Measurements from ENCODE around the gene TENT5A.
"Not testable (repeated sequence)": the region's sequence is repeated elsewhere in the genome, so short reads cannot be mapped to it uniquely, and the experiment has no call there.

Gene TENT5A

GRCh38 chr6:81750681-81751387 lies 1.6 kb downstream of the TENT5A start:
- no peak for DNase-seq (ENCODE audit: low read depth)

DNA sequence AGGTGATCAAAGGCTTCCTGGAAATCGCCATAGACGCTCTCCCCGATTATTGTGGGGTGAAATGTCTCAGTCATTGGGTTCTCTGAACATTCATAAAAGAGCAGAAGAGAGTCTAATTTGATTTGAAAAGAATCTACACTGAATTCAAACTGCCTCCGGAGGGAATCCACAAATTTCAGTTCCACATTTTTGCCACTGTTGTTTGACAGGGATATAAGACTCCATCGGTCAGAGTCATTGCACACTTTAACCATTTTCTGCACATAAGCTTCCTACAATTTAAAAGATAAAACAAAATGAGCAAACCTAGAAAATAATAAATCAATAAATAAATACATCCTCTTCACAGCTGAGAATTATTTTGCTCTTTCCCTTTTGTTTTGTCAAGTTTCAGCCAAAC lies 2.3 kb downstream of the TENT5A start:
- DNase-seq (ENCODE audit: low read depth), result no peak

GRCh38 chr6:81749707-81750106 lies 2.8 kb downstream of the TENT5A start:
- DNase-seq (ENCODE audit: low read depth), result no peak

GRCh38 chr6:81748994-81749393 lies 3.5 kb downstream of the TENT5A start:
- DNase-seq (ENCODE audit: low read depth), result no peak

- no peak for DNase-seq (ENCODE audit: low read depth)
These were observed 5.2 kb downstream of the TENT5A start for GRCh38 chr6:81747327-81747726.

DNA sequence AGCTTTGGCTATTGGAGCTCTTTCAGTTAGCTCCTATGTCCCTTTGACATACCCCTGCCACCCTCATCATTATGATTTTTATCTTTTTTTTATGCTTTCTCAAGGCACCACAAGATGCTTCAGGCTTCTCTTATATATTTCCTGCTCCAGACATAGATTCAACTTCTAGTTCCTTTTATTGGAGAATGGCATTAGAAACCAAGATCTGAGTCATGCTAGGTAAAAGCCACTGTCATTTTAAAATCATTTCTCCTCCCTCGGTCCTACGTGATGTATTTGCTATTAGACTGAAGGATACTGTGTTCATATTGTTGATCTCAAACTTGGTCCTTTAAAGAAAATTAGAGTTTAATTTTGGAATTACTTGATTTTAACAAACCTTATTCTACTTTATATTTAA lies 8.3 kb downstream of the TENT5A start:
- DNase-seq (ENCODE audit: low read depth), result no peak

DNA sequence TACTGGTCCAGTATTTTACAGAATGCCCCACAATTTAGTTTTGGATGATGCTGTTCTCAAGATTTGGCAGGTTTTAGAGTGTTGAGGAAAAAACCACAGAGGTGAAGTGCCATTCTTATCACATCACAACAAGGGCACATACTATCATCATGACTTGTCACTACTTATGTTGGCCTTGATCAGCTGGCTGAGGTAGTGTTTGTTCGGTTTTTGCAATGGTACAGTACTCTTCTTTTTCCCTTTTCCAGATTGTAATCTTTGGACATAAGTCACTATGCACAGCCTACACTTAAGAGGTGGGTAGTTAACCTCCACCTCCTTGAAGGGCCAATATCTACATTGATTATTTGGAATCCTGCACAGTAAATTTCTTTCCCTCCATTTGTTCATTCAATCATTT lies 8.8 kb downstream of the TENT5A start:
- peak; percentile 22 for DNase-seq (ENCODE audit: low read depth)

- no peak for DNase-seq (ENCODE audit: low read depth)
These were observed 10.8 kb downstream of the TENT5A start for GRCh38 chr6:81741689-81742088.

DNA sequence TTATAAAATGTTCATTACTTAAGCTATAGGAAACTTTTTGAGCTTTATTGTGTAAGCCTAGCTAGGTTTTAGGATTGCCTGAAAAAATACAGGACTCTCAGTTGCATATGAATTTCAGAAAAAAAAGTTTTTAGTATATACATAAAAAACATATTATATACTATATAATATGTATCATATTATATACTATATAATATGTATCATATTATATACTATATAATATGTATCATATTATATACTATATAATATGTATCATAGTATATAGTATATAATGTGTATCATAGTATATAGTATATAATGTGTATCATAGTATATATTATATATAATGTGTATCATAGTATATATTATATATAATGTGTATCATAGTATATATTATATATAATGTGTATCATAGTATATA lies 11.9 kb downstream of the TENT5A start:
- DNase-seq (ENCODE audit: low read depth), result not testable (repeated sequence)

GRCh38 chr6:81739230-81740195 lies 13.0 kb downstream of the TENT5A start:
- no peak for DNase-seq (ENCODE audit: low read depth)

DNA sequence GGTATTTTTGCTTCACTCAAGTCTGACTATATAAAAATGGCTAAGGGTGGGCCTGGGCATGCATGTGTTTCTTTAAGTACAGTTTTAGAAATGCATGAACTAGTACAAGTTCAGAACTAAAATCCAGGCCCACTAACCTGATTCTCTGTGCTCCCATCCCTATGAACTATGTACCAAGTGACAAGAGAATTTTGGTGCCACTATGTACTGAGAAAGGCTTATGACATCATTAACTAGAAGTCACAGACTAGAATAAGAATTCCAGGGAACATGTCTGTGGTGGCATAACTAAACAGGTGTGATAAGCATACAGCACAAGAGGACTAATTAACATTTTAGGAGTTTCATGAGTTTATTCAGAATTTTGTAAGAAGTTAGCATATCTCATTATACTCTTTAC lies 16.1 kb downstream of the TENT5A start:
- DNase-seq (ENCODE audit: low read depth), result no peak

- peak; percentile 69 for DNase-seq (ENCODE audit: low read depth)
These were observed 16.6 kb downstream of the TENT5A start for GRCh38 chr6:81735756-81736380.

GRCh38 chr6:81734500-81735150 lies 17.9 kb downstream of the TENT5A start:
- peak; percentile 9 for DNase-seq (ENCODE audit: low read depth)

DNA sequence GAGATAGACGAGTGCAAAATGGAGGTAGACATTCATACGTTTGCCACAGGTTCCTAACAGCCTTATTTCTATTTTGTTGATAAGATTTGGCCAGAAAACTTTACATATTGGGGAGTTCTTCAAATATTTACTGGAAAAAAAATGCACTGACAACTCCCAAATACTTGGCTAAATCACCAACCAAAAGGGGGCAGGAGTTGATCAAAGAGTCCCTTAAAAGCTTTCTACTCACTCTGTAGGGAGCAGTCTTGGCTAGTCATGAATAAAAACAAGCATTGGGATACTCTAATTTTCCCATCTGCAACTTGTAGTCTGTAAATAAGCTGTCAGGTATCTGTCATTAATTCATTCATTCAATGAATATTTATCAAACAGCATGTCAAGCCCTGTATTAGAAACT lies 18.4 kb downstream of the TENT5A start:
- no peak for DNase-seq (ENCODE audit: low read depth)

DNA sequence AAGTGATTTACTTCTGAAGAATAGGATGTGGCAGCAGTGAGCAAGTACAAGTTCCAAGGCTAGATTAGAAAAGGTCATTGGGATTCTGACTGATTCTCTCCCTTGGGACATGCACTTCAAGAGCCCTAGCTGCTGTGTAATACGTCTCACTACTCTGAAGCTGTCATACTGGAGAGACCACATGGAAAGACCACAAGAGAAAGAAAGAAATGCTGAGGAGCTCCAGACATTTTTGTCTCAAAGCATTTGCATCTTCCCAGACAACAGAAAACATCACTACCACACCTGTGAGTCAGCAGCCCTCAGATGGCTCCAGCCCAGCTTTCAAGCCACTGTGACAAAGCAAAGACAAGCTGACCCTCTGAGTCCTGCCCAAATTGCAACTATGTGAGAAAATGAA lies 20.7 kb downstream of the TENT5A start:
- peak; percentile 15 for DNase-seq (ENCODE audit: low read depth)

- no peak for DNase-seq (ENCODE audit: low read depth)
These were observed 24.5 kb downstream of the TENT5A start for GRCh38 chr6:81727876-81728517.

GRCh38 chr6:81725127-81725526 lies 27.4 kb downstream of the TENT5A start:
- no peak for DNase-seq (ENCODE audit: low read depth)

- DNase-seq (ENCODE audit: low read depth), result peak; percentile 17
These were observed 29.8 kb downstream of the TENT5A start for GRCh38 chr6:81722506-81723223.

DNA sequence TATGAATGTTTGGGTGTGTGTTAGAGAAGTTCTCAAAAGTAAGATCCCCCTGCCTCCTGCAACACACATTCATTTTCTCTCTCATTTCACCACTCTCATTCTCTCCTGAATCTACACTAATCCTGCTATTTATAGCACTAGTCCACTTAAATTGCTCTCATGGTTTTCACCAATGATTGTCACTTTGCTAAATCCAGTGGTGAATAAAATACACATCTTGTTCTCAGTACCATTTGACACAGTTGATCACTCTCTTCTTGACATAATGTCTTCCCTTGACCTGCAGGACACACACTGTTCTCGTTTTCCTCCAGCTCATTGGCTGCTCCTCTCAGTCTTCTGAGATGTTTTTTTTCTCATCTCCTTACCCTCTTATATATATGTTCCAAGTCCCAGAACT lies 32.1 kb downstream of the TENT5A start:
- DNase-seq (ENCODE audit: low read depth), result no peak

GRCh38 chr6:81718126-81718525 lies 34.4 kb downstream of the TENT5A start:
- DNase-seq (ENCODE audit: low read depth), result no peak

DNA sequence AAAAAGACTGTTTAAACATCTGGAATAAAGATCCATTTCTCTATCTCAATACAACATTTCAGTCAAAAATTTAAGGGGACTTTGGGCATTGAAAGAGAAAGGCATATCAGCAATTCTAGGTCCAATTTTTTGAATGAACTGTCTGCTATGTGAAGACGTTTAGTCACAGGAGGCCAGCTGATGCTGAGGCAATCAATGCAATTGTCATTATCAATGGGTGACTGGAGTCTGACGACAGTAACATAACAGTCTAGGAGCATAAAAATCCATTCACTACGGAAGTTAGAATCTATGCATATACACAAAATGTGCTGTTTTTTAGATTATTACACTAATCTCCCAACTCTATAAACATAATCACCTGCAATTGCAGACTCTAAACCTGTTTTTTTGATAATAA lies 37.8 kb downstream of the TENT5A start:
- no peak for DNase-seq (ENCODE audit: low read depth)
